Lower lobe of right lung (tissue), 2 donors: ENCODE data around the gene CRTC3. TPM values are rescaled to one million over a fixed set of nuclear protein-coding genes. Genes with fewer than 3 reads are reported as not detected.
"Not testable (repeated sequence)": the region's sequence is repeated elsewhere in the genome, so short reads cannot be mapped to it uniquely, and the experiment has no call there.

ENCODE experiments used
- ATAC-seq, 2 donors: fragments of 200-7000 bp; cut with Tn5 transposase; one replicate each; pipeline ENCODE4 v1.9.1; 2020 to 2022; ENCODE audit warnings: mild to moderate bottlenecking in 2 of 2, moderate library complexity in 2 of 2
- DNase-seq: peaks from one replicate; pipeline ENCODE4 v3.0.0-alpha.2; 2020
- H3K27ac ChIP-seq: fragments of 200-600 bp; one replicate; pipeline ENCODE4 v1.8.0; 2022
- H3K27me3 ChIP-seq: fragments of 200-600 bp; one replicate; pipeline ENCODE4 v1.8.0; 2022; ENCODE audit warnings: low read depth
- H3K36me3 ChIP-seq: fragments of 200-600 bp; one replicate; pipeline ENCODE4 v1.8.0; 2022; ENCODE audit warnings: mild to moderate bottlenecking
- H3K4me1 ChIP-seq: fragments of 200-600 bp; one replicate; pipeline ENCODE4 v1.8.0; 2022
- H3K4me3 ChIP-seq: fragments of 200-600 bp; one replicate; pipeline ENCODE4 v1.8.0; 2022; ENCODE audit warnings: mild to moderate bottlenecking
- H3K9me3 ChIP-seq: fragments of 200-600 bp; one replicate; pipeline ENCODE4 v1.8.0; 2022
- intact Hi-C: fragments of 100-400 bp; cut with DNase I; formaldehyde crosslinking; loops from one replicate; pipeline ENCODE4 v1.11.0; 2022
- total RNA-seq: library from RNA; stranded (reverse); fragmentation: NEBNext Ultra II Directional; extraction: Animal tissue kit (Norgen Biotek cat#: 25700); gene quantifications from one replicate; pipeline ENCODE4 v1.2.1, GENCODE V29; 2021
- TF ChIP-seq, protein P1 (sequence below): fragments of 200-600 bp; IDR thresholded peaks from one replicate; pipeline ENCODE4 v1.8.0; 2022; ENCODE audit warnings: antibody characterized with exemption, mild to moderate bottlenecking
- donor health status: DM: no; HTN: yes; CAD: no; lungs with severe emphysema.

Gene CRTC3
- total RNA-seq, 1 donor from 2014 or later: 40.6 TPM

DNA sequence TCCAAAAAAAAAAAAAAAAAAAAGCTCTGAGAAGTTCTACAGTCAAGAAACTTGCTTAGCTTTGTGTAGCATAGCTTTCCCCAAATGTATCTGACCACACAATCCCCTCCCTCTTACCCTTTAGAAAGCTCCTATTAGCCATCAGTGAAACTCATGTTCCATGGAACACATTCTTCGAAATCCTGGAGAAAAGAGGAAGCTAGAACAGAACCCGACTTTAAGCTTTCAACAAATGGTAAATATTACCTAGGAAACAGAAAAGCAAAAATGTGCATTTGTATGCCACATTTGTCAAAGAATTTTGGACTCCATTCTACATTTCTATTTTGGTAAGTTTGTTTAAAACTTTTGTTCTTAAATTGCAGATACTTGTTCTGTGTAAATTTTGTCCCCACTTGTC, 17.4 kb upstream of the CRTC3 start:
- H3K27me3 ChIP-seq: no peaks in the 10 kb centered on the region
- no peak overlapping the region for H3K27ac ChIP-seq
- DNase-seq: no peak
- H3K4me3 ChIP-seq: no peak overlapping the region
- H3K4me1 ChIP-seq: no peaks in the 10 kb centered on the region
- TF ChIP-seq, protein P1, sequence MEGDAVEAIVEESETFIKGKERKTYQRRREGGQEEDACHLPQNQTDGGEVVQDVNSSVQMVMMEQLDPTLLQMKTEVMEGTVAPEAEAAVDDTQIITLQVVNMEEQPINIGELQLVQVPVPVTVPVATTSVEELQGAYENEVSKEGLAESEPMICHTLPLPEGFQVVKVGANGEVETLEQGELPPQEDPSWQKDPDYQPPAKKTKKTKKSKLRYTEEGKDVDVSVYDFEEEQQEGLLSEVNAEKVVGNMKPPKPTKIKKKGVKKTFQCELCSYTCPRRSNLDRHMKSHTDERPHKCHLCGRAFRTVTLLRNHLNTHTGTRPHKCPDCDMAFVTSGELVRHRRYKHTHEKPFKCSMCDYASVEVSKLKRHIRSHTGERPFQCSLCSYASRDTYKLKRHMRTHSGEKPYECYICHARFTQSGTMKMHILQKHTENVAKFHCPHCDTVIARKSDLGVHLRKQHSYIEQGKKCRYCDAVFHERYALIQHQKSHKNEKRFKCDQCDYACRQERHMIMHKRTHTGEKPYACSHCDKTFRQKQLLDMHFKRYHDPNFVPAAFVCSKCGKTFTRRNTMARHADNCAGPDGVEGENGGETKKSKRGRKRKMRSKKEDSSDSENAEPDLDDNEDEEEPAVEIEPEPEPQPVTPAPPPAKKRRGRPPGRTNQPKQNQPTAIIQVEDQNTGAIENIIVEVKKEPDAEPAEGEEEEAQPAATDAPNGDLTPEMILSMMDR: no peak
- no peaks in the 10 kb centered on the region for H3K9me3 ChIP-seq
- peak in 1 of 2 donors; percentile 35 for ATAC-seq
- H3K36me3 ChIP-seq: peaks cover 3% of the 10 kb centered on the region
- intact Hi-C loops: no loop called here

DNA sequence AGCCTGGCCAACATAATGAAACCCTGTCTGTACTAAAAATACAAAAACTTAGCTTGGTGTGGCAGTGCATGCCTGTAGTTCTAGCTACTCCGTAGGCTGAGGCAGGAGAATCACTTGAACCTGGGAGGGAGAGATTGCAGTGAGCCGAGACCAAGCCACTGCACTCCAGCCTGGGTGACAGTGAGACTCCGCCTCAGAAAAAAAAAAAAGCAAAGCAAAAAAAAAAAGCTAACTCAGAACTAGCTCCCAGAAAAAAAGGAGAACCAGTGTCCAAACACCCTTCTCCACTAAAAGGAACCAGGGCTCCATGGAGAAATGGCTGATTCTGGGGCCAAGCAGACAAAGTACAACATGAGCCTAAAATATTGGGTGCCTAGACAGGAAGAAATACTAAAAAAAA, 16.7 kb upstream of the CRTC3 start:
- Histone ChIP-seq H3K9me3 (no peaks in the 10 kb centered on the region), H3K27ac (no peak overlapping the region), H3K27me3 (no peaks in the 10 kb centered on the region), H3K4me3 (no peak overlapping the region), H3K36me3 (no peaks in the 10 kb centered on the region), H3K4me1 (no peaks in the 10 kb centered on the region)
- no peak for ATAC-seq
- TF ChIP-seq, protein P1: no peak
- DNase-seq: no peak
- intact Hi-C loops: no loop called here

DNA sequence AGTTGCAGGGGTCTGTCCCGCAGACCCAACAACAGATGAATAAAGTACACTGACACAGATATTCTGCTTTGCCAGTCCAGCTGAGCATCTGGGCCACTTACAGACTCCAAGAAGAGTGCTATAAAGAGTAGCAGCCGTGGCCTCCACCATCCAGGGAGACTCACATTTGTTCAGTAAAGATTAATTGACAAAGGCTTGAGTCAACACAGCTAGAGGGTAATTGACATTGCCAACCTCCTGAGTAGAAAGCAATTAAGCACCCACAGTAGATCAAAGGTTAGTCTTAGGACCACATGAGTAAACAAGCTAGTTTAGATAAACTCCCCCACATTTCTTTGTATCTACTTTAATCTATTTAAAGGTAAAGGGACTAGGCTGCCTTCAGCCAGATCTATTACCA, 16.3 kb upstream of the CRTC3 start:
- ATAC-seq (no peak), DNase-seq (no peak)
- Histone ChIP-seq H3K27ac (no peak overlapping the region), H3K36me3 (no peaks in the 10 kb centered on the region), H3K4me1 (no peaks in the 10 kb centered on the region), H3K9me3 (no peaks in the 10 kb centered on the region), H3K27me3 (no peaks in the 10 kb centered on the region), H3K4me3 (no peak overlapping the region)
- intact Hi-C loops: no loop called here
- TF ChIP-seq, protein P1: no peak

DNA sequence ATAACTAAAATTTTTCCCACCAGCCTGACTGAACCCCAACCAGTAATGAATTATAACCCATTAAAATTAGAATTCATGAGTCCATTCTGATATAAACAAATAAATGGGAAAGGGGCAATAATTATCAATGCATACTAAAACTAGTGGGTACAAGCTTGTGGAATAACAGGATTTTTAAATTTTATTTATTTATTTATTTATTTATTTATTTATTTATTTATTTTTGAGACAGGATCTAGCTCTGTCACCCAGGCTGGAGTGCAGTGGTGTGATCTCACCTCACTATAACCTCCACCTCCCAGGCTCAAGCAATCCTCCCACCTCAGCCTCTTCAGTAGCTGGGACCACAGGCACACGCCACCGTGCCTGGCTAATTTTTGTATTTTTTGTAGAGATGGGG, 15.8 kb upstream of the CRTC3 start:
- H3K4me1 ChIP-seq, H3K9me3 ChIP-seq, ATAC-seq, DNase-seq, H3K27ac ChIP-seq, H3K36me3 ChIP-seq, intact Hi-C loops, H3K27me3 ChIP-seq, H3K4me3 ChIP-seq: not testable (repeated sequence)

DNA sequence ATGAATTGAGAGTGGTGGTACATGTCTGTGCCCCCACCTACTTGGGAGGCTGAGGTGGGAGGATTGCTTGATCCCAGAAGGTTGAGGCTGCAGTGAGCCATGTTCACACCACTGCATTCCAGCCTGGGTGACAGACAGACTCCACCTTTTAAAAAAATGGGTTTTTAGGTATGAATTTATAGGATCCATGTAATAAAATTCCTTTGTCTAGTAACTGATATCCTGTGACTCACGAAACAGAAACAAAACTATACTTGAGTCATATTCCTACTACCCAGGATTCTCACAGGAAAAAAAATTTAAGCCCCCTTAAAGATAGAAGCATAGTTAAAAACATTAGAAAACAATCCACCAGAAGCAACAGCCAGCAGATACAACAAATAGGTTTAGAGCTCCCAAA, 10.0 kb upstream of the CRTC3 start:
- no peaks in the 10 kb centered on the region for H3K36me3 ChIP-seq
- DNase-seq (no peak), ATAC-seq (no peak)
- no peaks in the 10 kb centered on the region for H3K4me1 ChIP-seq
- H3K27ac ChIP-seq: no peak overlapping the region
- no peaks in the 10 kb centered on the region for H3K27me3 ChIP-seq
- intact Hi-C loops: no loop called here
- TF ChIP-seq, protein P1: no peak
- H3K4me3 ChIP-seq: no peak overlapping the region
- H3K9me3 ChIP-seq: no peaks in the 10 kb centered on the region

DNA sequence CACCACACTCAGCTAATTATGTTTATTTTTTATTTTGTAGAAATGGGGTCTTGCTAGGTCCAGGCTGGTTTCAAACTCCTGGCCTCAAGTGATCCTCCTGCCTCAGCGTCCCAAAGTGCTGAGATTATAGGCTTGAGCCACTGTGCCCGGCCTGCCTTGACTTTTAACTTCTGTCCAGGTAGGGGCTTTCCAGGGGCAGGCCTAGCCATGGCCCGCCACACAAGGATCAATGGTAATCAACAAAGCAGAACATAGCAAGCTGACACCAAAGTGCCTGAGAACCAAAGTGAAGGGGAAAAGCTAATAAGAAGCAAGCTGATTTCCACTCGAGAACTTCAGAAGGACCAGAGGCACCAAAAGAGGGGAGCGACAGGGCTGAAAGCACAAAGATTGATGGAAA, 9.4 kb upstream of the CRTC3 start:
- ATAC-seq: no peak
- TF ChIP-seq, protein P1: no peak
- H3K36me3 ChIP-seq: no peaks in the 10 kb centered on the region
- H3K27ac ChIP-seq: no peak overlapping the region
- intact Hi-C loops: no loop called here
- no peaks in the 10 kb centered on the region for H3K4me1 ChIP-seq
- H3K4me3 ChIP-seq: no peak overlapping the region
- no peaks in the 10 kb centered on the region for H3K27me3 ChIP-seq
- no peaks in the 10 kb centered on the region for H3K9me3 ChIP-seq
- DNase-seq: no peak
